ENCODE data around the gene SMIM29. TPM values are rescaled to one million over a fixed set of nuclear protein-coding genes. Genes with fewer than 3 reads are reported as not detected.

SMIM29 gene
- total RNA-seq, 1 donor = 44.7 TPM

- DNase-seq (ENCODE audit: low read depth) = peak; percentile 62
- TF ChIP-seq CTCF (IDR thresholded peaks at IDR 0.05; ENCODE audit: insufficient read depth, low read length) = no peak
- no peak overlapping the region for H3K4me3 ChIP-seq (ENCODE audit: low read depth, low read length)
Observed at GRCh38 chr6:34284563-34285447, 36.0 kb upstream of the SMIM29 start.

GRCh38 chr6:34281702-34282334 lies 33.0 kb upstream of the SMIM29 start:
- no peak overlapping the region for H3K4me3 ChIP-seq (ENCODE audit: low read depth, low read length)
- TF ChIP-seq CTCF (IDR thresholded peaks at IDR 0.05; ENCODE audit: insufficient read depth, low read length) = no peak
- DNase-seq (ENCODE audit: low read depth) = no peak

GRCh38 chr6:34280216-34280615 lies 31.4 kb upstream of the SMIM29 start:
- TF ChIP-seq CTCF (IDR thresholded peaks at IDR 0.05; ENCODE audit: insufficient read depth, low read length) = no peak
- no peak overlapping the region for H3K4me3 ChIP-seq (ENCODE audit: low read depth, low read length)
- no peak for DNase-seq (ENCODE audit: low read depth)

GRCh38 chr6:34278833-34279232 lies 30.0 kb upstream of the SMIM29 start:
- H3K4me3 ChIP-seq (ENCODE audit: low read depth, low read length) = no peak overlapping the region
- TF ChIP-seq CTCF (IDR thresholded peaks at IDR 0.05; ENCODE audit: insufficient read depth, low read length) = no peak
- DNase-seq (ENCODE audit: low read depth) = no peak

- no peak for DNase-seq (ENCODE audit: low read depth)
- no peak overlapping the region for H3K4me3 ChIP-seq (ENCODE audit: low read depth, low read length)
- TF ChIP-seq CTCF (IDR thresholded peaks at IDR 0.05; ENCODE audit: insufficient read depth, low read length) = no peak
Observed at GRCh38 chr6:34277763-34278112, 28.9 kb upstream of the SMIM29 start.

- DNase-seq (ENCODE audit: low read depth) = no peak
- no peak for TF ChIP-seq CTCF (IDR thresholded peaks at IDR 0.05; ENCODE audit: insufficient read depth, low read length)
- H3K4me3 ChIP-seq (ENCODE audit: low read depth, low read length) = no peak overlapping the region
Observed at GRCh38 chr6:34276881-34277762, 28.3 kb upstream of the SMIM29 start.

Measured in fibroblast of the aortic adventitia (primary cell).